GM18508 (cell line): ENCODE results near the gene SPATS2.
"Not testable (repeated sequence)": the region's sequence is repeated elsewhere in the genome, so short reads cannot be mapped to it uniquely, and the experiment has no call there.

Experiments used
- ATAC-seq: cut with Tn5 transposase; IDR thresholded peaks from one replicate; pipeline ENCODE4 v1.9.1; 2021; ENCODE audit warnings: moderate number of reproducible peaks; ENCODE audit not compliant: insufficient read depth, unreplicated experiment

Gene SPATS2

DNA sequence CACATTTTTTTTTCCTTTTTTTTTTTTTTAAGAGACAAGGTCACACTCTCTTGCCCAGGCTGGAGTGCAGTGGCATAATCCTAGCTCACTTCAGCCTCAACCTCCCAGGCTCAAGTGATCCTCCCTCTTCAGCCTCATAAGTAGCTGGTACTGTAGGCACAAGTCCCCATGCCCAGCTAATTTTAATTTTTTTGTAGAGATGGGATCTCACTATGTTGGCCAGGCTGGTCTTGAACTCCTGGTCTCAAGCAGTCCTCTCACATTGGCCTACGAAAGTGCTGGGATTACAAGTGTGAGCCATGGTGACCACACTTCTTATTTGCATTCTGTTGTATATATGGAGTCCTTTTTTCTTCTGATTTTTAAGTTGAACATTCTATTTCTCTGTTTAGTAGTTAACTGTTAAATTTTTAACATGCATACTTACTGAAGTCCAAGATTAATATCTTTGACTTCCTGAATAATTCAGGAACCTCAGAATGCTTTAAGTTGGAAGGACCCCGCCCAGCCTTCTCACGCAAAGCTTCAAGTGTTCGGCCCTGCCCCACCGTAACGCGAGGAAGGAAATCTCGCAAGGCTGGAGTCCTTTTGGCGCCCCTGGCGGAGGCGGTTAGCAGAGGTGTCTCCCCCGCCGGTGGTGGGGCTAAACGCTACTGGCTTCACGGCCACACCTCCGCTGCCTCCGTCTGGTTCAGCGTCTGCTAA, 21.6 kb downstream of the SPATS2 start:
- no peak for ATAC-seq

GRCh38 chr12:49389387-49389703, 22.1 kb downstream of the SPATS2 start:
- no peak for ATAC-seq

- ATAC-seq: no peak
These were observed 29.7 kb downstream of the SPATS2 start for GRCh38 chr12:49397000-49397399.

DNA sequence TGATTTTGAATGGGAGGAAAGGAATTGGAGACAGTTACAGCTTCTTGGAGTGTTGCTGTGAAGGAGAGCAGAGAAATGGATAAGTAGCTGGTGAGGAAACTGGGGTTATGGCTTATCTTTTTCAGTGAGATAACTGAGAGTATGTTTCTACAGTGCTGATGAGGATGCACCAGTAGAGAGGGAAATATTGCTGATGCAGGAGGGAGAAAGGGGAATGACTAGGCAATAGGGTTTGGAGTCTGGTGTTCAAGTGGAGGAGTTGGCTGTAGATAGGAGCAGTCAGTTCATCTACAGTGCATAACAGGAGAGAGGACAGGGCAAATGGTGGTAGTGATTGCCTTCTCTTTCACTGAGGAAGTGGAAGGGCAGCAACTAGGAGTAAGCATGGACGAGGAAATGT, 33.0 kb downstream of the SPATS2 start:
- ATAC-seq: no peak

- ATAC-seq: no peak
These were observed 36.7 kb downstream of the SPATS2 start for GRCh38 chr12:49403971-49404450.

DNA sequence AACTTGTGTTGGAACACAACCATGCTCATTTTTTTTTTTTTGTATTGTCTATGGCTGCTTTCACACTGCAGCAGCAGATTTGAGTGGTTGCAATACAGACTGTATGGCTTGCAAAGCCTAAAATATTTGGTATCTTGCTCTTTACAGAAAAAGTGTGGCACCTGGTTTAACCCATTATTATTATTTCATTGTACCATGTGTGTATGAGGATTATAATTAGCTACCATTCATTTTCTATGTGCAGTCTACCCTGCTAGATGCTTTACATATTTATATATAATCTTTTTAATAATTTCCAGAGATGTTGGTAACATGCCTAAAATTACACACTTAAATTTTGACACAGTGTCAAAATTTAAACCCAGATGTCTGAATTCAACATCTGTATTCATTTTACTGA, 37.7 kb downstream of the SPATS2 start:
- no peak for ATAC-seq

GRCh38 chr12:49410818-49411217, 43.6 kb downstream of the SPATS2 start:
- ATAC-seq: no peak

GRCh38 chr12:49413010-49413409, 45.7 kb downstream of the SPATS2 start:
- ATAC-seq: no peak

DNA sequence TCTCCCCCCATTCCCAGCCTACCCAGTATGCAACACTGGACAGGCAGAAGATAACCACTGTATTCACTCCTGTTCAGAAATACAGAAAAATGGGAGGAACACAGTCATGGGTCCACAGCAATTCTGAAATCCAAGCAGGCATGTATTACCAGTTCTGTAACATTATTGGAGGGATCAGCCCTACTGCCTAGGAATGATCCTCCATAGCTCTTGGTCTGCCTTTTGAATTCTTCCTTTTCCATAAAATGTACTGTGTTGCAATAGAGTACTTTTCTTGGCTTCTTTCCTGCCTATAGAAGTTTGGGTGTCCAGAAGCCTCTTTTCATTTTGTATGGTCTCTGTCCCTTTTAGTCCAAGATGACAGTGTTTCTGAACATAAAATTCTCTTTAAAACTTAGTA, 46.5 kb downstream of the SPATS2 start:
- no peak for ATAC-seq

DNA sequence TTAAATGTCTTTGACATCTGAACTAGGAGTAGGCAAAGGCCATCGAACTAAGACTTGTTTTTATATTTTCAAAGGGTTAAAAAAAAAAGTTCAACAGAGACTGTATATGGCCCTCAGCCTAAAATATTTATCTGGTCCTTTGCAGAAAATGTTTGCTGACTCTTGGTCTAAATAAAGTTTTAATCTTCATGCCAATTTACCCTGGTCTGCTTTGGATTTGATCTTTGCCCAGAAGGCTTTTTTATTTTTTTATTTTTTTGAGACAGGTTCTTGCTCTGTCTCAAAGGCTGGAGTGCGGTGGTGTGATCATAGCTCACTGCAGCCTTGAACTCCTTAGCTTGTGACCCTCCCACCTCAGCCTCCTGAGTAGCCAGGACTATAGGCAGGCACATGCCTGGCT, 47.1 kb downstream of the SPATS2 start:
- ATAC-seq: no peak

GRCh38 chr12:49415521-49415970, 48.3 kb downstream of the SPATS2 start:
- no peak for ATAC-seq

GRCh38 chr12:49416892-49417291, 49.6 kb downstream of the SPATS2 start:
- no peak for ATAC-seq

DNA sequence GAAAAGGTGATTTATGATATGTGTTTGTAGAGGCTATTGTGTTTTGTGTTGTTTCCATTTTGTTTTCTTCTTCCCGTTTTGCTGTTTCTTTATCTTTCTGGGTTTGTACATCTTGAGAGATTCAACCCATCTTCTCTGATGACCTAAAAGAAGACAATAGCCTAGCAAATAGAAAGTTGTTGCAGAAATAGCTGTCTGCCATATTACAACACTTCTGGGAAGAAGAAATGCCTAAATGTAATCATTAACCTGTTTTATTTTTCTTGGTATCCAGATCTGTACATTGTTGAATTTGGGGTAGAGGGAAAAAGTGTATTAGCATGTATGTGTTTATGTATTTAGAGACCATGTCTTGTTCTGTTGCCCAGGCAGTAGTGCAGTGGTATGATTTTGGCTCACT, 50.3 kb downstream of the SPATS2 start:
- ATAC-seq: no peak

DNA sequence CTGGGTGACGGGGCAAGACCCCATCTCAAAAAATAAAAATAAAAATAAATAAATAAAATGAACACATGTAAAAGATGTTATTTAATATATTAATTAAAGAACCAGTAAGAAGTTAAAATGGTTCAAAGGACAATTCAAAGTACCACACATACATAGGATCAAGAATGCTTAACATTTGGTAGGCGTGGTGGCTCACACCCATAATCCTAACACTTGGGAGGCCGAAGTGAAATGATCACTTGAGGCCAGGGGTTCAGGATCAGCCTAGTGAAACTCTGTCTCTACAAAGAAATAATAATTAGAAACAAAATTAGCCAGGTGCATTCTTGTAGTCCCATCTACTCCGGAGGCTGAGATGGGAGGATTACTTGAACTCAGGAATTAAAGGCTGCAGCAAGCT, 53.3 kb downstream of the SPATS2 start:
- ATAC-seq: no peak

DNA sequence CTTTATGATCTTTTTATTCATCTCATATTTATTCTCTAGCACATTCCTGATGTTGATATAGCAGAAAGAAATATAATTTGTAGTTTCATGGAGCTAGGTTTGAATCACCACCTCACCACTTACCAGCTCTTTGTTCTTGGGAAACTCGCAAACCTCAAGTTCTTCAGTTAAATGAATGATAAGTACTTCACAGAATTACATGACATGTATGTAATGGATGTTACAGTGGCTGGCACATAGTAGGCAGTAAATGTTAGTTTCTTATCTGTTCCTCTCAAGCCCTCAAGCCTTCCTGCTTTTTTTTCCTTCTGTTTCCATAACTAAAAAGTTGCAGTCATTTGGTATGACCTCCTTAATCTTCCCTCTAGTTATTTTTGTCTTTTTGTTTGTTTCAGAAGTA, 54.9 kb downstream of the SPATS2 start:
- no peak for ATAC-seq

GRCh38 chr12:49428793-49429192, 61.5 kb downstream of the SPATS2 start:
- ATAC-seq: no peak

GRCh38 chr12:49432616-49433015, 65.4 kb downstream of the SPATS2 start:
- ATAC-seq: no peak

- not testable (repeated sequence) for ATAC-seq
These were observed 69.5 kb downstream of the SPATS2 start for GRCh38 chr12:49436799-49437198.

DNA sequence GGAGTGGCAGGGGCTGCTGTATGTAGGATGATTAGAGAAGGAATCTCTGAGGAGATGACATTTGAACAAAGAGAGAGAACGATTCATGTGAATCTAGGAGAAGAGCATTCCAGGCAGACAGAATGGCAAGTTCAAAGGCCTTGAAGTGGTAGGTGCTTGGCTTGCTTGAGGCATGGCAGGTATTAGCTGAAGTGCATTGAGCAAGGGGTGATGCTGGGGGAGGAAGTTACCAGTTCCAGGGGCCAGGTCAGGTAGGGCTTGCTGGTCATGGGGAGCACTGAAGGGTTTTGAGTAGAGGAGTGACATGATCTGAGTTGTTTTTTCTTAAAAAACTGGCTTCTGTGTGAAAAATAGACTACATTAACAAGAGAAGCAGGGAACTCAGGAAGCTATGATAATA, 71.8 kb downstream of the SPATS2 start:
- no peak for ATAC-seq

- ATAC-seq: no peak
These were observed 72.8 kb downstream of the SPATS2 start for GRCh38 chr12:49440035-49440434.

DNA sequence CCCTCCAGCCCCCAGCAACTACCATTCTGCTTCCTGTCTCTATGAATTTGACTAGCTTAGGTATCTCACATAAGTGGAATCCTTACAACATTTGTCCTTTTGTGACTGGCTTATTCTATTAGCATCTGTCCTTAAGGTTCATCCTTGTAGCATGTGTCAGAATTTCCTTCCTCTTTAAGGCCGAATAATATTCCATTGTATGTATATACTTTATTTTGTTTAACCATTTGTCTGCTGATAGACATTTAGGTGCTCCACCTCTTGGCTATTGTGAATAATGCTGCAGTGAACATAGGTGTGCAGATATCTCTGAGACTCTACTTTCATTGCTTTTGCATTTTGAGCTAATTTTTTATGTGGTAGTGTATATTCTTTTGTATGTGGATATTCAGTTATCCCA, 75.7 kb downstream of the SPATS2 start:
- no peak for ATAC-seq

DNA sequence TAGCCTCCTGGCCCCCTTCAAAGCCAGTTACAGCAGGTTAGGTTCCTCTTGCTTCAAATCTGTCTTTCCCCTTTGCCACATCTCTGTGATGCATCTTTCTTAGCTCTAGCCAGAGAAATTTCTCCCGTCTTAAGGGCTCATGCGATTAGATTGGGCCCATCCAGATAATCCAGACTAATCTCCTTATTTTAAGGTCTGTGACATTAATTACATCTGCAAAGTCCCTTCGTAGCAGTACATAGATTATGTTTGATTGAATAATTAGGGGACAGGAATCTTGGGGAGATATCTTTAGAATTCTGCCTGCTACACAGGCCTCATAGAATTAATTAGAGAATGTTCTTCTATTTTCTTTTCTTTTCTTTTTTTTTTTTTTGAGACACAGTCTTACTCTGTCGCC, 79.3 kb downstream of the SPATS2 start:
- ATAC-seq: no peak

GRCh38 chr12:49448858-49449257, 81.6 kb downstream of the SPATS2 start:
- ATAC-seq: no peak
